AG04450 (cell line): ENCODE data around the gene HEATR5A. TPM values are rescaled to one million over a fixed set of nuclear protein-coding genes. Genes with fewer than 3 reads are reported as not detected.
"Not testable (repeated sequence)": the region's sequence is repeated elsewhere in the genome, so short reads cannot be mapped to it uniquely, and the experiment has no call there.

ENCODE experiments used
- CTCF ChIA-PET: fragments of 300-600, 350-600 bp; formaldehyde crosslinking; extraction: SDS; loops from one replicate; lab custom pipeline; 2022; ENCODE audit warnings: antibody characterized with exemption, inconsistent platforms; lab: Charles Lee
- POLR2A ChIA-PET: fragments of 350-600 bp; formaldehyde crosslinking; extraction: SDS; loops from one replicate; lab custom pipeline; 2021; ENCODE audit warnings: antibody characterized with exemption, inconsistent platforms; lab: Yijun Ruan, JAX
- DNase-seq: peaks from one replicate; pipeline ENCODE4 v3.0.0-alpha.2; 2011; ENCODE audit warnings: low read depth, low spot score
- H3K27ac ChIP-seq: one replicate; pipeline ENCODE4 v1.5.1; 2012; ENCODE audit warnings: low read depth, low read length, control low read depth
- H3K27me3 ChIP-seq: one replicate; pipeline ENCODE4 v1.6.0; 2012; ENCODE audit warnings: low read length; ENCODE audit not compliant: control insufficient read depth, insufficient read depth
- H3K4me3 ChIP-seq: 2 replicates; pipeline ENCODE4 v1.5.1; 2011; ENCODE audit warnings: mild to moderate bottlenecking, low read depth, low read length, control low read depth
- H3K9me3 ChIP-seq: 2 replicates; pipeline ENCODE4 v1.5.1; 2012; ENCODE audit warnings: low read length; ENCODE audit not compliant: control insufficient read depth, insufficient read depth
- CTCF ChIP-seq: IDR thresholded peaks from 2 replicates; pipeline ENCODE4 v1.5.1; 2011; ENCODE audit warnings: low read depth, low read length, control low read depth, inconsistent platforms
- polyA plus RNA-seq: library from polyadenylated mRNA; depleted of rRNA; stranded (reverse); fragments of >200 nt; gene quantifications from 2 replicates; pipeline ENCODE4 v1.2.3, GENCODE V29; 2011

The HEATR5A gene
- polyA plus RNA-seq, 1 experiment, result 35.4 TPM

DNA sequence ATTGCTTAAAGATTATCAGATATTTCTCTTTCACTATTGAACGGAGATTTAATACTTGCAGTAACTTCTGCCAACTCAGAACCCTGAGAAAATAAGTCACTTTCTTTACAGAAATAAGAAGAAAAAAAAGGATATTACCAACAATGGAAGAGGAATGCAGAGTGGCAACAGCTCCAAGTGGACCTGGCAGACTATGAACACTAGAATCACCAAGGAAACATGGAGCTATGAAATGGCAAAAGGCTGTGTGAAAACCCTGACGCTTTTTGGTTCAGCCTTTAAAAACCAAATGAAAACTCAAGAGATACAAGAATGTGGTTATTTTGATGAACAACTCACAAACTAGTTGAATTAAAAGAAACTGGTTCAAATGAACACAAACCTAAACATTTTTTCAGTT, 19.2 kb upstream of the HEATR5A start:
- H3K27ac ChIP-seq, result no peak overlapping the region
- ChIA-PET CTCF (interaction anchor here (2.5 kb wide), 1 partner anchor 11 kb away, joined by 14 read pairs; no protein-coding TSS in a partner anchor), POLR2A (interaction anchor here (4.0 kb wide), 1 partner anchor 19 kb away, joined by 31 read pairs; the partner anchor contains the start of gene HEATR5A)
- TF ChIP-seq CTCF, result no peak
- no peak for DNase-seq
- no peaks in the 10 kb centered on the region for H3K27me3 ChIP-seq
- no peak overlapping the region for H3K4me3 ChIP-seq
- H3K9me3 ChIP-seq, result no peaks in the 10 kb centered on the region; the same call in 1 of the 2 replicates

DNA sequence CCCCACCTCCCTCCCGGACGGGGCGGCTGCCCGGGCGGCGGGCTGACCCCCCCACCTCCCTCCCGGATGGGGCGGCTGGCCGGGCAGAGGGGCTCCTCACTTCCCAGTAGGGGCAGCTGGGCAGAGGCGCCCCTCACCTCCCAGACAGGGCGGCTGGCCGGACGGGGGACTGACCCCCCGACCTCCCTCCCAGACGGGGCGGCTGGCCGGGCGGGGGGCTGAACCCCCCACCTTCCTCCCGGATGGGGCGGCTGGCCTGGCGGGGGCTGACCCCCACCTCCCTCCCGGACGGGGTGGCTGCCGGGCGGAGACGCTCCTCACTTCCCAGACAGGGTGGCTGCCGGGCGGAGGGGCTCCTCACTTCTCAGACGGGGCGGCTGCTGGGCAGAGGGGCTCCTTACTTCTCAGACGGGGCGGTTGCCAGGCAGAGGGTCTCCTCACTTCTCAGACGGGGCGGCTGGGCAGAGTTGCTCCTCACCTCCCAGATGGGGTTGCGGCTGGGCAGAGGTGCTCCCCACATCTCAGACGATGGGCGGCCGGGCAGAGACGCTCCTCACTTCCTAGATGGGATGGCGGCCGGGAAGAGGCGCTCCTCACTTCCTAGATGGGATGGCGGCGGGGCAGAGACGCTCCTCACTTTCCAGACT, 16.8 kb upstream of the HEATR5A start:
- DNase-seq, CTCF ChIA-PET, POLR2A ChIA-PET: not testable (repeated sequence)

GRCh38 chr14:31435276-31435675, 14.9 kb upstream of the HEATR5A start:
- no peak for TF ChIP-seq CTCF
- CTCF ChIA-PET, result interaction anchor here (0.8 to 1.4 kb wide), 2 partner anchors 11 to 14 kb away, joined by 3 to 4 read pairs; no protein-coding TSS in a partner anchor
- H3K27ac ChIP-seq, result no peak overlapping the region

More for the DNA sequence above, 16.8 kb upstream of the HEATR5A start:
- H3K27me3 ChIP-seq, H3K27ac ChIP-seq, H3K4me3 ChIP-seq, H3K9me3 ChIP-seq: not testable (repeated sequence)

GRCh38 chr14:31430634-31431264, 10.4 kb upstream of the HEATR5A start:
- POLR2A ChIA-PET, result no interaction called here
- no peak for DNase-seq

More at GRCh38 chr14:31435276-31435675, 14.9 kb upstream of the HEATR5A start:
- DNase-seq, result no peak
- H3K4me3 ChIP-seq, result no peak overlapping the region
- POLR2A ChIA-PET, result interaction anchor here (0.5 to 2.3 kb wide), 2 partner anchors 11 to 15 kb away, joined by 4 to 17 read pairs; partner anchors contain the start of gene HEATR5A
- no peaks in the 10 kb centered on the region; the same call in 1 of the 2 replicates for H3K9me3 ChIP-seq
- H3K27me3 ChIP-seq, result no peaks in the 10 kb centered on the region

DNA sequence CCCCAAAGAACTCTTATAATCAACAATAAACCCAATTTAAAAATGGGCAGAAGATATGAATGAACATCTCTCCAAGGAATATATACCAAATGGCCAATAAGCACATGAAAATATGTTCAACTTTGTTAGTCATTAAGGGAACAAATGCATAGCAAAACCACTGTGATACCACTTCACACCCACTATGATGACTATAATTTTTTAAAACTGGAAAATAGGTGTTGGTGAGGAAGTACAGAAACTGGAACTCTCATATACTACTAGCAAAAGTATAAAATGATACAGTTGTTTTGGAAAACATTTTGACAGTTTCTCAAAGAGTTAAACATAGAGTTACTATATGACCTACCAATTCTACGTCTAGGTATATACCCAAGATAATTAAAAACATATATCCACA, 9.4 kb upstream of the HEATR5A start:
- Histone ChIP-seq H3K27me3 (no peaks in the 10 kb centered on the region), H3K27ac (no peak overlapping the region), H3K9me3 (no peaks in the 10 kb centered on the region), H3K4me3 (no peak overlapping the region)
- ChIA-PET POLR2A (no interaction called here), CTCF (no interaction called here)
- TF ChIP-seq CTCF, result no peak
- no peak for DNase-seq

More at GRCh38 chr14:31430634-31431264, 10.4 kb upstream of the HEATR5A start:
- Histone ChIP-seq H3K4me3 (no peak overlapping the region), H3K27ac (no peak overlapping the region), H3K9me3 (no peaks in the 10 kb centered on the region), H3K27me3 (no peaks in the 10 kb centered on the region)
- CTCF ChIA-PET, result interaction anchor here (0.6 kb wide), 1 partner anchor 11 kb away, joined by 4 read pairs; no protein-coding TSS in a partner anchor
- TF ChIP-seq CTCF, result no peak
